ENCODE data around the gene SIPA1L3.

Gene SIPA1L3

DNA sequence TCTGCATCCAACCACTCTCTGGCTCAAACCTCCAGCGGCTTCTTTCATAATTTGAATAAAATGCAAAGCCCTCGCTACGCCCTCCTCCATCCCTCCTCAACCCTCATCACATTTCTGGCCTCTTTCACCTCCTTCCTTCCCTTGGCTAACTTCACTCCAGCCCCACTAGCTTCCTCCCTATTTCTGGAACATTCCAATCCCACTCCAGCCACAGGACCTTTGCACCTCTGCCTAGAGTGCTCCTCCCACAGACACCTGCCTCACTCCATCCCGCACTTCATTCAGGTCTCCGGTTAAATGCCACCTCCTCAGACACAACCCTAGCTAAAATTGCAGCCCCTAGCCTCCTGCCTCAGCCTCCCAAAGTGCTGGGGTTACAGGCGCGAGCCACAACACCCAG, 324.9 kb downstream of the SIPA1L3 start:
- H3K4me1 ChIP-seq (ENCODE audit: insufficient read depth, low read length): peaks cover 10% of the 10 kb centered on the region
- H3K4me3 ChIP-seq (ENCODE audit: low read length): no peak overlapping the region
- no peak overlapping the region for H3K9ac ChIP-seq (ENCODE audit: low read depth, low read length)
- no peak overlapping the region for H3K27ac ChIP-seq (ENCODE audit: low read length)
- no peaks in the 10 kb centered on the region for H3K9me3 ChIP-seq (ENCODE audit: insufficient read depth, low read depth, low read length)
- H3K36me3 ChIP-seq (ENCODE audit: insufficient read depth, low read depth, low read length): no peaks in the 10 kb centered on the region
- peaks cover 26% of the 10 kb centered on the region for H3K27me3 ChIP-seq (ENCODE audit: insufficient read depth, low read length)

DNA sequence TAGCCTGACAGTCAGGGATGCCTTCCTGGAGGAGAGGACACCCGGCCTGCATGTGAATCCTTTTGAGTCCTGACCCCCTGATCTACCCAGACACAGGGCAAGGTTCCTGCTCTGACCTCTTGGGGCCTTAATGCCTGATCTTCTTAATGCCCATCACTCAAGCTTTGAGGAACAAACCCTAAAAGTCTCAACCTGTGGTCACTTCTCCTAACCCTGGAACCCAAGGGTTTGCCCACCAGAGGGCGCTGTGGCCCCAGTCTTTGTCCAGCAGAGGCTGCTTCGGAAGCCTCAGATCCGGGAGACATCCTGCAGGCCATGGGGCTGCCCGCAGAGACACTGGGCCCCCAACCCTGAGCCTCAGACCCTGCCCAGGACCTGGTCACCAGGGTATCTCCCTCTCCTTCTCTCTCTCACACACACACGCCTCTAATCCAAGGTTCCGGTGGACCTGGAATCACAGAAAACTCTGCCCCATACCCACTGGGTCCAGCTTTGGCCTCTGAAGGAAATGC, 326.8 kb downstream of the SIPA1L3 start:
- no peaks in the 10 kb centered on the region for H3K36me3 ChIP-seq (ENCODE audit: insufficient read depth, low read depth, low read length)
- H3K4me1 ChIP-seq (ENCODE audit: insufficient read depth, low read length): no peaks in the 10 kb centered on the region
- H3K9ac ChIP-seq (ENCODE audit: low read depth, low read length): no peak overlapping the region
- no peaks in the 10 kb centered on the region for H3K9me3 ChIP-seq (ENCODE audit: insufficient read depth, low read depth, low read length)
- H3K4me3 ChIP-seq (ENCODE audit: low read length): no peak overlapping the region
- H3K27ac ChIP-seq (ENCODE audit: low read length): no peak overlapping the region
- H3K27me3 ChIP-seq (ENCODE audit: insufficient read depth, low read length): peaks cover 16% of the 10 kb centered on the region

DNA sequence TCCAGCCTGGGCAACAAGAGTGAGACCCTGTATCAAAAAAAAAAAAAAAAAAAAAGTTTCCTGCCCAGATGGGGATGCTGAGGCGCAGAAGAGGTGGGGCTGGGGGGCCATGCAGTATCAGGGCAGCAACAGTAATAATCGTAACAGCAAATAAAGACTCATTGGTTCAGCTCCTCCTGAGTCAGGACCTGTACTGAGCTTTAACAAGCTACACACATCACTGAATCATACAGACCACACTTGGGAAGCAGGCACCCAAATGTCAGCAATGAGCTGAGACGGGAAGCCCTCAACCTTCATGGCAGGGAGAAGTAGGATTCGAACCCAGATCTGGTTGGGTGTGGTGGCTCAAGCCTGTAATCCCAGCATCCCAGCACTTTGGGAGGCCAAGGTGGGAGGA, 327.6 kb downstream of the SIPA1L3 start:
- Histone ChIP-seq H3K36me3 (ENCODE audit: insufficient read depth, low read depth, low read length) (no peaks in the 10 kb centered on the region), H3K4me3 (ENCODE audit: low read length) (no peak overlapping the region), H3K27ac (ENCODE audit: low read length) (no peak overlapping the region), H3K9ac (ENCODE audit: low read depth, low read length) (no peak overlapping the region), H3K27me3 (ENCODE audit: insufficient read depth, low read length) (peaks cover 16% of the 10 kb centered on the region), H3K9me3 (ENCODE audit: insufficient read depth, low read depth, low read length) (no peaks in the 10 kb centered on the region), H3K4me1 (ENCODE audit: insufficient read depth, low read length) (no peaks in the 10 kb centered on the region)

DNA sequence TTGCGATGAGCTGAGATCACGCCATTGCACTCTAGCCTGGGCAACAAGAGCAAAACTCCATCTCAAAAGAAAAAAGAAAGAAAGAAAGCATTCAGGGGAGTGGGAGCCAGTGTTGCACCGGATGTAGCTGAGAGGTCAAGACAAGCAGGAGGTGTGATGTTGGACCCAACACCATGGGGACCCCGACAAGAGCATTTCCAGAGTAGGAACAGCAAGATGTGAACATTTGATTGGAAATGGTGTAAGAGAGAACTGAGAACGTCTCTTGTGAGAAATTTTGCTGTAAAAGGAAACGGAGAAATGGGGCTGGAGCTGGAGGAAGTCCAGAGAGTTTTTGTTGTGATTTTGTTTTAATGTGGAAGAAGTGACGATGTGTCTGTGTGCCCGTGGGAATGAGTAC, 332.8 kb downstream of the SIPA1L3 start:
- Histone ChIP-seq H3K27me3 (ENCODE audit: insufficient read depth, low read length) (peaks cover 9% of the 10 kb centered on the region; the same call in 1 of the 2 replicates), H3K4me3 (ENCODE audit: low read length) (no peak overlapping the region), H3K27ac (ENCODE audit: low read length) (no peak overlapping the region), H3K36me3 (ENCODE audit: insufficient read depth, low read depth, low read length) (no peaks in the 10 kb centered on the region), H3K4me1 (ENCODE audit: insufficient read depth, low read length) (peaks cover 2% of the 10 kb centered on the region; the same call in 1 of the 2 replicates), H3K9ac (ENCODE audit: low read depth, low read length) (no peak overlapping the region), H3K9me3 (ENCODE audit: insufficient read depth, low read depth, low read length) (no peaks in the 10 kb centered on the region)

DNA sequence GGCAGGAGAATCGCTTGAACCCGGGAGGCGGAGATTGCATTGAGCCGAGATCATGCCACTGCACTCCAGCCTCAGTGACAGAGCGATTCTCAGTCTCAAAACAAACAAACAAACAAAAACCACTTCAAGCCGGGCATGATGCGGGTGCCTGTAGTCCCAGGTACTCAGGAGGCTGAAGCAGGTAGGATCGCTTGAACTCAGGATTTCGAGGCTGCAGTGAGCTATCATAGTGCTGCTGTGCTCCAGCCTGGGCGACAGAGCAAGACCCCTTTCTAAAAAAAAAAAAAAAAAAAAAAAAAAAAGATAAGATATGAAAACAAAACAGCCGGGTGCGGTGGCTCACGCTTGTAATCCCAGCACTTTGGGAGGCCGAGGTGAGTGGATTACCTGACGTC, 336.3 kb downstream of the SIPA1L3 start:
- Histone ChIP-seq H3K9me3 (ENCODE audit: insufficient read depth, low read depth, low read length) (no peaks in the 10 kb centered on the region), H3K4me3 (ENCODE audit: low read length) (no peak overlapping the region), H3K27ac (ENCODE audit: low read length) (no peak overlapping the region), H3K4me1 (ENCODE audit: insufficient read depth, low read length) (peaks cover 4% of the 10 kb centered on the region; the same call in 1 of the 2 replicates), H3K9ac (ENCODE audit: low read depth, low read length) (no peak overlapping the region), H3K27me3 (ENCODE audit: insufficient read depth, low read length) (peaks cover 10% of the 10 kb centered on the region; the same call in 1 of the 2 replicates), H3K36me3 (ENCODE audit: insufficient read depth, low read depth, low read length) (no peaks in the 10 kb centered on the region)

DNA sequence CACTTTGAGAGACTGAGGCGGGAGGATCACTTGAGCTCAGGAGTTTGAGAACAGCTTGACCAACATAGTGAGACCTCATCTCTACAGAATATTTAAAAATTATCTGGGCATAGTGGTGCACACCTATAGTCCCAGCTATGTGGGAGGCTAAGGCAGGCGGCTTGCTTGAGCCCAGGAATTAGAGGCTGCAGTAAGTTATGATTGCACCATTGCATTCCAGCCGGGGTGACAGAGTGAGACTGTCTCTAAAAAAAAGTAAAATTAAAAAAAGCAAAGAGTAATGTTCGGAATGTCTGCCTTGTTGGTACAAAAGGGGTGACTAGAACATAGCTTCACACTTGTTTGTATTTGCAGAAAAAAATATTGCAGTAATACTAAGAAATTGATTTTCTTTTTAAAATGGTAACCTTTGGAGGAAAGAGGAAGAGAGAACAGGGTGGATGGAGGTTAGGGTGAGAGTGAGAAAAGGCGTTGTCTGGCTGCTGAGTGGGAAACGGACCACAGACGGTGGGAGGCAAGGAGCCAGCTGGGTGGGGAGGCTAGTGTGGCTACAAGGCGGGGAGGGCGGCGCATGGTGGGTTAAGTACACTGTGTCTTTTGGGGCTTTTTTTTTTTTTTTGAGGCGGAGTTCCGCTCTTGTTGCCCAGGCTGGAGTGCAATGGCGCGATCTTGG, 339.0 kb downstream of the SIPA1L3 start:
- no peak overlapping the region for H3K27ac ChIP-seq (ENCODE audit: low read length)
- H3K36me3 ChIP-seq (ENCODE audit: insufficient read depth, low read depth, low read length): no peaks in the 10 kb centered on the region
- no peak overlapping the region for H3K9ac ChIP-seq (ENCODE audit: low read depth, low read length)
- peaks cover 10% of the 10 kb centered on the region; the same call in 1 of the 2 replicates for H3K27me3 ChIP-seq (ENCODE audit: insufficient read depth, low read length)
- H3K4me1 ChIP-seq (ENCODE audit: insufficient read depth, low read length): peaks cover 10% of the 10 kb centered on the region
- no peak overlapping the region for H3K4me3 ChIP-seq (ENCODE audit: low read length)
- H3K9me3 ChIP-seq (ENCODE audit: insufficient read depth, low read depth, low read length): no peaks in the 10 kb centered on the region

DNA sequence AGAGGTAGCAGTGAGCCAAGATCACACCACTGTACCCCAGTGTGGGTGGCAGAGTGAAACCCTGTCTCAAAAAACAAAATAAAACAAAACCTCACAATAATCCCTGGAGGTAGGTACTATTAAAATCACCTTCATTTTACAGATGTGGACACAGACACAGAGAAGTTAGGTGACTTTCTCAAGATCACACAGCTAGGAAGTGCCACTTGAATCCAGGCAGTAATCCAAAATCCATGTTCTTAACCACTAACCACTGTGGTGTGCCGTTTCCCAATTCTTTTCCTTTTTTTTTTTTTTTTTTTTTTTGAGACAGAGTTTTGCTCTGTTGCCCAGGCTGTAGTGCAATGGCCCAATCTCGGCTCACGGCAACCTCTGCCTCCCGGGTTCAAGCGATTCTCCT, 340.1 kb downstream of the SIPA1L3 start:
- no peaks in the 10 kb centered on the region for H3K9me3 ChIP-seq (ENCODE audit: insufficient read depth, low read depth, low read length)
- H3K4me1 ChIP-seq (ENCODE audit: insufficient read depth, low read length): peaks cover 18% of the 10 kb centered on the region

DNA sequence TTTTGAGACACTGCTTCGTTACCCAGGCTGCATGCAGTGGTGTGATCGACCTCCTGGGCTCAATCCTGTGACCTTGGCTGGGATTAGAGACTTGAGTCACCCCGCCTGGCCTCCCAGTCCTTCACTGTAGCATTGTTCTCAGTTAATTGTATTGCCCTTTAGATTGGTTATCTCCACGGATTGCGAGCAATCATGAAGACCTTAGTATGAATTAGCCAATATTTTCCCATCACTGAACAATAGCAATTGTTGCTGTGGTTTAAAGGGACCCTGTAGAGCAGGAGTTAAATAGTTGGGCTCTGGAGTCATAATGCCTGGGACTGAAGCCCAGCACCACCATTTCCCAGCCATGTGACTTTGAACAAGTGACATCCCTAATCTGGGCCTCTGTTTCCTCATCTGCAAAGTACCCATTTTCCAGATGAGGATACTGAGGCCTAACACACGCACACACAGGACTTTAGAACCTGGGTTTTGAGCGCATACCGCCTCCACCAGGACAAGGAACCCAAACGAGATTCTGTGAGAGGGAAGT, 340.8 kb downstream of the SIPA1L3 start:
- H3K9me3 ChIP-seq (ENCODE audit: insufficient read depth, low read depth, low read length): no peaks in the 10 kb centered on the region
- H3K4me1 ChIP-seq (ENCODE audit: insufficient read depth, low read length): peaks cover 24% of the 10 kb centered on the region
- H3K4me3 ChIP-seq (ENCODE audit: low read length): no peak overlapping the region
- H3K27me3 ChIP-seq (ENCODE audit: insufficient read depth, low read length): peaks cover 10% of the 10 kb centered on the region; the same call in 1 of the 2 replicates
- no peaks in the 10 kb centered on the region for H3K36me3 ChIP-seq (ENCODE audit: insufficient read depth, low read depth, low read length)
- H3K27ac ChIP-seq (ENCODE audit: low read length): no peak overlapping the region
- H3K9ac ChIP-seq (ENCODE audit: low read depth, low read length): no peak overlapping the region

More for the DNA sequence above, 340.1 kb downstream of the SIPA1L3 start:
- Histone ChIP-seq H3K9ac (ENCODE audit: low read depth, low read length) (no peak overlapping the region), H3K4me3 (ENCODE audit: low read length) (no peak overlapping the region), H3K36me3 (ENCODE audit: insufficient read depth, low read depth, low read length) (no peaks in the 10 kb centered on the region), H3K27ac (ENCODE audit: low read length) (no peak overlapping the region), H3K27me3 (ENCODE audit: insufficient read depth, low read length) (peaks cover 10% of the 10 kb centered on the region; the same call in 1 of the 2 replicates)

DNA sequence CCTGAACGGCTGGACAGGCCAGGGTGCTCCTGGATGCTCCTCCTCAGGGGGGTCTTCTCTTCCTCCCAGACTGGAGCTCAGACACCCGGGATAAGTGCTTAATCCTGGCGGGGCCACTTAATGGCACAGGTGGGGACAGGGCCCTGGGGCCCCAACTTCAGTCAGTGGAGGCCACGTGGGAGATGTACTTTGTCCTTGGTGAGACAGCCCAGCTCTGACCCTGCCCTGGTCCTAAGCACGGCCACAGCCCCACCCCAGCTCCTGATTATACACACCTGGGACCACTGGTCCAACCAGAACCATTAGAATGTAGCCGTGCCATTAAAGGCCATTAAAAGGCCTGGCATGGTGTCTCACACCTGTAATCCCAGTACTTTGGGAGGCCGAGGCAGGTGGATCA, 341.4 kb downstream of the SIPA1L3 start:
- Histone ChIP-seq H3K27me3 (ENCODE audit: insufficient read depth, low read length) (peaks cover 10% of the 10 kb centered on the region; the same call in 1 of the 2 replicates), H3K36me3 (ENCODE audit: insufficient read depth, low read depth, low read length) (no peaks in the 10 kb centered on the region), H3K4me1 (ENCODE audit: insufficient read depth, low read length) (peaks cover 29% of the 10 kb centered on the region), H3K27ac (ENCODE audit: low read length) (no peak overlapping the region), H3K9me3 (ENCODE audit: insufficient read depth, low read depth, low read length) (no peaks in the 10 kb centered on the region), H3K4me3 (ENCODE audit: low read length) (no peak overlapping the region), H3K9ac (ENCODE audit: low read depth, low read length) (no peak overlapping the region)

DNA sequence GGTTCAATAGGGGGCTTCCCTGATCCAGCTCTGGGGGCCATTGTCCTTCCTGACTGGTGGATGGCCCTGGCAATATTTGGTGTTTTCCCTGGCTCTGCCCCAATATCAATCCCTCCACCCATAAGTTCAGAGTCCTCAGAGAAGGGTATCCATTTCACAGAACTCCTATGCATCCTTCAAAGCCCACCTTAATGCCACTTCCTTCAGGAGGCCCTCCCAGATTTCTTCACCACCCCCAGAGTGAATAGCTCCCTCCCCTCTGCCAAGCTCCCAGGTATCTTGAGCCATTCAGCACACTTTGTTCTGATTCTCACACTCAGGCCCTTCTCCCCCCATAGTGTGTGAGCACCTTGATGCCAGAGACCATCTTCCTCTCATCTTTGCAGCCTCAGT, 343.4 kb downstream of the SIPA1L3 start:
- Histone ChIP-seq H3K27ac (ENCODE audit: low read length) (no peak overlapping the region), H3K4me1 (ENCODE audit: insufficient read depth, low read length) (peaks cover 27% of the 10 kb centered on the region), H3K9me3 (ENCODE audit: insufficient read depth, low read depth, low read length) (no peaks in the 10 kb centered on the region), H3K4me3 (ENCODE audit: low read length) (peak overlapping the region; percentile 50; the same call in 1 of the 2 replicates), H3K27me3 (ENCODE audit: insufficient read depth, low read length) (peaks cover 5% of the 10 kb centered on the region; the same call in 1 of the 2 replicates), H3K9ac (ENCODE audit: low read depth, low read length) (peak overlapping the region; percentile 49; the same call in 1 of the 2 replicates), H3K36me3 (ENCODE audit: insufficient read depth, low read depth, low read length) (no peaks in the 10 kb centered on the region)

DNA sequence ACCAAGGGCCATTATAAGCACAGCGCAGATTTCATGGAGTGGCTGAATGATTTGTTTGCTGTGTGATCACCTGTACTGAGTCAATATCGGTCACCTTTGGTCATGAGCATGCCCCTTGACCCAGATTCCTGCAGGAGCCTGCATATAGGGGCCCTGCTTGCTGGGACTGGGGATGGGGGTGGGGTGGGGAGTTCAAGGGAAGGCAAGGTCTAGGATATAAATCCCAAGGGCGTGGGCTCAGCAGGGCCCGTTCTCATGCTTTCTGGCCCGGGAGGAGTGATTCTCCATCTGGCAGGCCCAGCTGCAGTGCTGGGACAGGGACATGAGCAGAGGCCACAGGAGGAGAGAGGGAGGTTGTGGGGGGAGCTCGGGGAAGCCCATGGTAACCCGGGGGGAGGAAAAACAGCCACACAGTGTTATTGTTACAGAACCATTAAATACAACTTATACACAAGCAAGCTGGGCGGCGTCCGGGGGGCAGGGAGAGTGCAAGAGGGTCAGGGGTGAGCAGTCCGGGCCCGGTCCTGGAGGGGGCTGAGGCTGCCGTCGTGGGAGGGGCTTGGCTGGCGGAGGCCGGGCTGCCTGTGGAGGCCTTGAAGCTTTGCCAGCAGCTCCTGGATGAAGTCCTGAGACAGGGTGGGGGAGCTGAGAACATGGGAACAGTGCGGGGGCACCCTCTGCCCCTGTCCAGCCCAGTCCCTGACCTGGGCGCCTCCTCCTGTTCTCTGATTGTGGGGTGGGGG, 344.0 kb downstream of the SIPA1L3 start:
- Histone ChIP-seq H3K4me1 (ENCODE audit: insufficient read depth, low read length) (peaks cover 27% of the 10 kb centered on the region), H3K9me3 (ENCODE audit: insufficient read depth, low read depth, low read length) (no peaks in the 10 kb centered on the region), H3K9ac (ENCODE audit: low read depth, low read length) (peak overlapping the region; percentile 49; the same call in 1 of the 2 replicates), H3K4me3 (ENCODE audit: low read length) (peak overlapping the region; percentile 50; the same call in 1 of the 2 replicates), H3K36me3 (ENCODE audit: insufficient read depth, low read depth, low read length) (no peaks in the 10 kb centered on the region), H3K27ac (ENCODE audit: low read length) (no peak overlapping the region), H3K27me3 (ENCODE audit: insufficient read depth, low read length) (peaks cover 11% of the 10 kb centered on the region; the same call in 1 of the 2 replicates)

All from iPS-20b (cell line).